Right kidney (tissue), 1 donor: ENCODE data around the gene MATK.

ENCODE experiments used
- DNase-seq: peaks from one replicate; pipeline ENCODE4 v3.0.0-alpha.2; 2016

Gene MATK

DNA sequence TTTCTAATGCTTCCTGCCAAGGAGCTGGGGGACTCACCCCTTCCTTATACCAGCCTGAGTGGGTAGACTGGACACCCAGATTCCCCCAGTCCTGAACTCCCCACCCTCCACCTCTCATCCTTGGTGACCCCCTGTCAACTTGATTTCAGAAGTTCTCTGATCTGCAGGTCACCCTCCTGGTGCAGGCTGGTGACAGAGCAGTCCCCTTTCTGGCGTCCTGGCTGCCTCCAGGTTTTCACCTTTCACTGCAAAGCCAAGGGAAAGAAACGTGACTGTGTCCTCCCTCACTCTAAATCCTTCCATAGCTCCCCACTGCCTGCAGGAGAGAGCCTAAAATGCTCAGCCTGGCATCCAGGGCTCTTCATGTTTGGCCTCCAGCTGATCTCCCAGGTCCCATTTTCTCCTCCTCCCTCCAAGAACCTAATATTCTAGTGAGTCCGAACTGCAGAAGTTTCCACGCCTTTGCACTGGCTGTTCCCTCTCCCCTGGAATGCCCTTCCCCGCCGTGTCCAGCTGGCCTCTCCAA, 4.1 kb upstream of the MATK start:
- DNase-seq = no peak

DNA sequence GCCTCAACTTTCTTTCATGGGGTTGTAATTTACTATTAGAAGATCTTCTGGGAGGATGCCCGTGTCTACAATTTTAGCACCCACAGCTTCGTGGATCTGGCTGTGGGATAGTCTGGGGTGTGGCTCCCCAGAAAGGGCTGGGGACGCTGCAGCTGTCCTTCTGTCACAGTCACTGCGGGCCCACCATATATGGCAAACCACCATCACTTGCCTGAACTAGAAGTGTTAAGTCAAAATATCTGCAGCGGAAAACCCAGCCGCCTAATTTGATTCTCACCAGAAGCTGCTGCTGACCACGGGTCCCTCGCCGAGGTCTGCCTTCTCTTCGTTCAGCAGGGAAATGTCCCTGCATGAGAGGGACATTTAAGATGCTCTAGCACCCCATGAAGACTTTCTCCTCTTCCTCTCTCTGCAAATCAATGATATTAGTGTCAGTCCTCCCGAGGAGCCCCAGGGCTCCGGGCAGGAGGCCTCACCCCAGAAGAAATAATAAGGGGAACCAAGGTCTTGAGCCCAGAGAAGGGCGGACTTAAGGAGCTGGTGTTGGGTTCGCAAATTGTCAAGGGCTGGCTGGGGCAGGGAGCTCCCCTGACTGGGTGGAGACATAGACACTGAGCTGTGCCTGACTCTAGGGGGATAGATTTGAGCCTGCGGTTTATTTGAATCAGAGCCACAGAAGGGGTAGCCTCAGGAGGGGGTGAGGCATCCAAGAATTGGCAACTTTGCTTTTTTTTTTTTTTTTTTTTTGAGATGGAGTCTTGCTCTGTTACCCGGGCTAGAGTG, 3.0 kb upstream of the MATK start:
- DNase-seq = no peak

DNA sequence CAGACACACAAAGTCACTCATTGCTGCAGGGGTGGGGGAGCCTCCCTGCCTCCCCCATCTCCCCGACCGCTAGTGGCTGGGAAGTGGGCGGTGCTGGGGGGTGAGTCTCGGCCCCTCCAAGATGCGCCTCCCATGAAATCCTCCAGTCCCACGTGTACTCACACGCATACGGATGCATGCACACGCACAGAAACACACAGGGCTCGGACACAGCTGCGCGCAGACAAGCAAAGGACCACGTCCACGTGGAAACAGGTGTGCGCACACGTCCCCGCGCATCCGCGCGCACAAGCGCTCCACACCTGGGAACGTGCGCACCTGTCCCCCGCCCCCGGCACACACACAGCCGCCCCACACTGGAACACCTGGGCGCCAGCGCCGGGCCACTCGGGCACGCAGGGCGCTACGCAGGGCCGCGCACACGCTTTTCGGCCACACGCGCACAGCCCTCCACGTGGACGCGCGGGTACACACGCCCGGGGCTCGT, 687 bp downstream of the MATK start:
- no peak for DNase-seq

DNA sequence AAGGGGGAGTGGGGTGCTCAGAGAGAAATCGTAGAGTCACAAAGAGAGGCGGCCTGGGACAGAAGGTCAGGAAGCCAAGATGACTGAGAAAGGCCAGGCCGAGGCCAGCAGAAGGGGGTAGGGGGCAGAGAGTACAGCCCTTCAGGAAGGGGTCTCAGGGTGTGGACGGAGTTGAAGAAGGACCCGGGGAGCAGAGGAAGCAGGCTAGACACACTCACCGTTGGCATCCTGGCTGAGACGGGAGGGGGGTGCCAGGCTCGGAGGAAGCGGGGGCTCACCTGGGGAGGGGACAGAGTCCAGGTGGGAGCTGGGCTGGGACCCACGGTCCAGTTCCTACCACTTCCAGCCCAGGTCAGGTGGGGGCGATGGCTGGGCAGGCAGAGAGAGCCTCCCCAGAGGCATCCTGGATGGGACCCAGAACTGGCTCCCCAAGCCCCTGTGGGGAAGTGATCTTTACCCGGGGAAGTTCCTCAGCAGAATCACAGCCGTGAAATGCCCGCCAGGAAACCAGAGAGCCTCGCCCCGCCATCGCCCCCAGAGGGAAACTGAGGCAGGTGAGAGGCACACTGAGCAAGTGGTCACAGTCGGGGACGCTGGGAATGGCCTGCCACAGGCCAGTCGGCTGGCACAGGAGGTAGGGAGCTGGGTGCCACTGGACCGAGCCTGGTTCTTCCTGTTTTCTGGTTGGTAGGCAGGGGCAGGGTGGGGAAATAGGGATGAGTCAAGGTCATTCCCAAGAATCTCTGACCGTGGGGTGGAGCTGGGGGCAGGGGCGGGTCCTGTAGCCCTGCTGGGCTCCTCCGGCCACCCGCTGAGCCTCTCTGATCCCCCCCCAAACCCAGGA, 1.4 kb downstream of the MATK start:
- DNase-seq = no peak

DNA sequence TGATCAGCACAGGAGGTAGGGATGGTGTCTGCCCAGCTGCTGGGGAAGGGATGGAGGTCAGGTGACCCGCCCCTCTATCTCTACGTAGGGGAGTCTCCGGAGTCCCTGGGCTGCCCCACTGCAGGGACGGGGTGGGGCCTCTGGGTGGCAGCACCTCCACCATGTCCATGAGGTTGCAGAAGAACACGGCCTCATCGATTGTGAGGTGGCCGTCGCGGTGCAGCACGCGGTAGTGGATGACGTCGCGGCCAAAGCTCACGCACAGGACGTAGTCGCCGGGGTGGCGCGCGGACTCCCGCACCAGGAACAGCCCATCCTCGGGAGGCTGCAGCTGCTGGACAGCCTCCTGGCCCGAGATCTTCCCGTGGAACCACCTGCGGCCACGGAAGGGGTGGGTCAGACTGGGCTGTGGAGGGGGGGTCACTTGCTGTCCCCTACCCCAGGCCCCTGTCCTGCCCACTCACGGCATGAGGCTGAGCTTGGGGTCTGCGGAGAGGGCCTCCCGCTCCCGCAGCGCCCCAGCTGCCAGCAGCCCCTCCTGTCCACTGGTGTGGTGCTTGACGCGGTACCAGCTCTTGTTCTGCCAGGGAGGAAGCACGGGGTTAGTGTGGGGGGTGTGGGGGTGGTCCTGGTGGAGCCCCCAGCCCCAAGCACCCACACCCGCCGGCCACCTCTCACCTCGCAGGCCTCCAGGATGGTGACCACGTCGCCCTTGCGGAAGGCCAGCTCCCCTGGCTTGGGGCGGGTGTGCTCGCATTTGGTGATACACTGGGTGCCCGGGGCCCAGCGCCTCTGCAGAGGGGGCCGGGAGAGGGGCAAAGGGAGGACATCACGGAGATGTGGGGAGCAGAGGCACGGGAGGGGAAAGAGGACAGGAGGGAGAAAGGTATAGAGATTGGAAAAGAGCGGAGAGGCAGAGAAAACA, 2.3 kb downstream of the MATK start:
- DNase-seq = no peak

DNA sequence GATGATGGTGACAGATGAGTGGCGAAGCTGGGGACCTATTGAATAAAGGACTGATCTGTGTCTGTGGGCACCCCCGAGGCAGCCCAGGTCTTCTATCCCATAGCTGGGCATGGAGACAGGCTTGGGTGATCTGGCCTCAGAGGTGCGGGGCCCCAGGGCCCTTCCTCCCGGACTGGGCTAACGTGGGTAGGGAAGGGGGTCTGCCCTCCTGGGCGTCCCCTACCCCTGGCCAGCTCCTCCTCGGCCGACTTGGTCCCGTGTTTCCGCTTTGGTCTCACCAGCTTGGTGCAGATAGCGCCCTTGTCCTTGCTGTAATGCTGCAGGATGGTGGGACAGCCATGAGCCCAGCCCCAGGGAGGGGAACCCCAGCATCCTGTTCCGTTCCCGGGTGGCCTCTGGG, 3.3 kb downstream of the MATK start:
- DNase-seq = no peak

DNA sequence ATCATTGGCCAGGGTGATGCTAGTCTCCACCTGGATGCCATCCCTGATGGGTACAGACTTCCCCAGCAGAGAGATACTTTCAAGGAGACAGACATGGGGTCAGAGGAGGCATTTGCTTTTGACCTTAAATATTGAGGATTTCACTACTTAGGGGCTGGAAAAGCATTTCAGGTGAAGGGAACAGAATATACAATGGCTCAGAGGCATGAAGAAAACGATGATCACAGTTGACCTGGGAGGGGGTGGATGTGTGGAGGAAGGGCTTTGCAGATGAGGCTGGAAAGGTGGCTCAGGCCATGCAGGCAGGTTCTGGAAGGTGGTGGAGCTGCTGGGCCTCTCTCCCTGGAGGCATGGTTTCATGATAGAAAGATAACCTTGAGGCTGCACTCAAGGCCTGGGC, 3.9 kb downstream of the MATK start:
- no peak for DNase-seq

DNA sequence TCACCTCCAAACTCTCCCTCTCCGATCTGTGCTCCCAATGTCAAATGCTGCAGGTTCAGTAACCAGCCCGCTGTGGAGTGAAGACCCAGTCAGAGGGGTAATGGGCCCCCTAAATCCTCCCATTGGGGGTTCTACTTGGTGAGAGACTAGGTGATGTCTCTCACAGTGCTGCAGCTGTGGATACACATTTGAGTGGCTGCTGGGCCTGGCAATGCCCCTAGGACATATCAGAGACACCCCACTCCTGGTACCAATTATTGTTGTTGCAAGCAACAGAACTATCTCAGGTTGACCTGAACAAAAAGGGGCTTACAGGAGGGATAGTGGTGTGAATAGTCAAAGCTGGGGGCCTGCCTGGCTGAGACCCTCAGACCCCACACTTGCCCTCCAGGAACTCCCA, 4.6 kb downstream of the MATK start:
- no peak for DNase-seq

DNA sequence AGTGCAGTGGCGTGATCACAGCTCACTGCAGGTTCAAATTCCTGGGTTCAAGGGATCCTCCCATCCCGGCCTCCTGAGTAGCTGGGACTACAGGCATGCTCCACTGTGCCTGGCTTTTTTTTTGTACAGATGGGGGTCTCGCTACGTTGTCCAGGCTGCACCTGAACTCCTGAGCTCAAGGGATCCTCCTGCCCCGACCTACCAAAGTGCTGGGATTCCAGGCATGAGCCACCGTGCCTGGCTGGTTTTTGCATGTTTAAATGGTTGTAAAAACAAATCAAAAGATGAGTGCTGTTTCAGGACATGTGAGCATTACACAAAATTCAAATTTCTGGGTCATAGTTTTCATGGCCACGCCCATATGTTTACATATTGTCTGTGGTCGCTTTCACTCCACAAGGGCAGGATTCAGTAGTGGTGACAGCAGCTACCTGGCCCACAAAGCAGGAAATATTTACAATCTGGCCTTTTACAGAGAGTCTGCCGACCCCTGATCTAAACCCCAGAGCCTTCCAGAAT, 5.3 kb downstream of the MATK start:
- DNase-seq = no peak

DNA sequence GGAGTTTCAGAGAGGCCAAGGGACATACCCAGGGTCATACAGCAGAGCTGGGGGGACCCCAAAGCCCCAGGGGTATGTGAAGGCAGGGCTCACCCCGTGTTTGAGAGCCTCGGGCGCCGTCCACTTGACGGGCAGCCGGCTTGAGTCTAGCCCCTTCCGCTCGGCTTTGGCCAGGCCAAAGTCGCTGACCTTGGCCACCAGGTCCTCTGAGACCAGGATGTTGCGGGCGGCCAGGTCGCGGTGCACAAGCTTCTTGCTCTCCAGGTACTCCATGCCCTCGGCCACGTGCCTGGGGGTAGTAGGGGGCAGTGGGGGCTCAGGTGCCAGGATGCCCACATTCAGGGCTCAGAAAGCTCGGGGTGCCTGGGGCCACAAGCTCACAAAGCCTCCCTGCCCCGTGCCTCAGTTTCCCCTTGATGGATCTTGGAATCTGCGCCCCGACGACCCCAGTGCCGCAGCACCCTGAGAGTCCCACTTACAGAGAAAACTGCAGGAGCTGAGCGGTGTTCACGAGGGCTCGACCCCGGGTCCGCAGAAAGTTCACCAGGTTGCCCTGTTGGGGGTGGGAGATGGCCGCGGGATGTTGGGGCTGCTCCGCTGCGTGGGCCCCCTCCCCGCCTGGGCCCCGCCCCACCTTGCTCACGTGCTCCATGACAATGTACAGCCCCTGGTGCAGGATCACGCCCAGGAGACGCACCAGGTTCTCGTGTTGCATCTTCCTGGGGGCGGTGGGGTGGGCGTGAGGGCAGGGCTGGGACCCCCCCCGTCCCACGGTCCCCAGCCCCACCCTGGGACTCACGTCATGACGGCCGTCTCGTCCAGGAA, 7.1 kb downstream of the MATK start:
- no peak for DNase-seq

DNA sequence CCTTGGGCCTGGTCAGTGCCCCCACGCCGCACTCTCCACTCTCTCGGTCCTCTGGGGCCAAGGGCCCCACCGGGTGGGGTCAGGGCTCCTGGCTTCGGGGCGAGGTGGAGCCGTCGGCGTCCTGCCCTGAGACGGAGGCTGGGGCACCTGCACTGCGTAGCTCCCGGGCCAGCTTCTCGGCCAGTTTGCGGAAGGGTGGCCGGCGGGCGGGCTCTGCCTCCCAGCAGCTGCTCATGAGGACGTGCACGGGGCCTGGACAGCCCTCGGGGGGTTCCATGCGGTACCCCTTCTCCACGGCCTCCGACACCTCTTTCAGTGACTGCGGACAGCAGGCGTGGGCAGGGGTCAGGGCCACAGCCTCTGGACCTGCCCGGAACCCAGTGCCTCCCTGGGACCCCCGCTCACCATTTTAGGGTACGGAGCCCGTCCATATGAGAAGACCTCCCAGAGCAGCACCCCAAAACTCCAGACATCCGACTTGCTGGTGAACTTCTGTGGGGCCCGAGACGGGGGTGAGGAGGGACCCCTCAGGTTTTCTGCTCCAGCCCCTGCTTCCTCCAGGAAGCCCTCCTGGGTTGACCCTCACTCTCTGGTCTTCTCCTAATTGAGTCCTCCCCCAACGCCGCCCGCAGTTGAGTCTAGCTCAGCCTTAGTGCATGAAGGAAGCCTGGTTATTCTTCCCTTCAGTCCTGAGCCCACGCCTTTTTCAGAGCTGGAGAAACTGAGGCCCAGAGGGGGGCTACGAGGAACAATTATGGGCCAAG, 7.9 kb downstream of the MATK start:
- no peak for DNase-seq

DNA sequence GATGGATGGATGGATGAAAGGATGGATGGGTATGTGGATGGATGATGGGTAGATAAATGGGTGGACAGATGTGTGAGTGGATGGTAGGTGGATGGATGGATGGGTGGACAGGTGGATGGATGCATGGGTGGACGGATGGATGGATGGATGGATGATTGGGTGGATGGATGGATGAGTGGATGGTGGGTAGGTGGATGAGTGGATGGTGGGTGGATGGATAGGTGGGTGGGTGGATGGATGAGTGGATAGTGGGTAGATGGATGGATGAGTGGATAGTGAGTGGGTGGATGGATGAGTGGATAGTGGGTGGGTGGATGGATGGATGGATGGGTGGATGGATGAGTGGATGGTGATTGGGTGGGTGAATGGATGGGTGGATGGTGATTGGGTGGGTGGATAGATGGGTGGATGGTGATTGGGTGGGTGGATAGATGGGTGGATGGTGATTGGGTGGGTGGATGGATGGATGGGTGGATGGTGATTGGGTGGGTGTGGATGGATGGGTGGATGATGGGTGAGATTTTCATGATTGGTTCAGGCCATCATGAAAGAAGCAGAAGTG, 9.6 kb downstream of the MATK start:
- no peak for DNase-seq

DNA sequence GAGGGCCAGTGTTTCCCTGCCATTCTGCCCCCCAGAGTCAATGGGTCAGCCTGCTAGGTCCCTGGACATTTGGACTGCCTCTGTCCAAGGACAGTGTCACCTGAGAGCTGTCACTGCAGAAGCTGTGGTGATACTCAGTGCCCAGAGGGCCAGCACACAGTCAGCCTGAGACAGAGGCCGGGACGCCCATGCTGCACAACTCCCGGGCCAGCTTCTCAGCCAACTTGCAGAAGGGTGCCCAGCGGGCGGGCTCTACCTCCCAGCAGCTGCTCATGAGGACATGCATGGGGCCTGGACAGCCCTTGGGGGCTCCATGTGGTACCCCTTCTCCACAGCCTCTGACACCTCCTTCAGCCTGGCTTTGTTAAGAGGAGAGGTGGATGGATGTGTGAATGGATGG, 10.3 kb downstream of the MATK start:
- DNase-seq = no peak

DNA sequence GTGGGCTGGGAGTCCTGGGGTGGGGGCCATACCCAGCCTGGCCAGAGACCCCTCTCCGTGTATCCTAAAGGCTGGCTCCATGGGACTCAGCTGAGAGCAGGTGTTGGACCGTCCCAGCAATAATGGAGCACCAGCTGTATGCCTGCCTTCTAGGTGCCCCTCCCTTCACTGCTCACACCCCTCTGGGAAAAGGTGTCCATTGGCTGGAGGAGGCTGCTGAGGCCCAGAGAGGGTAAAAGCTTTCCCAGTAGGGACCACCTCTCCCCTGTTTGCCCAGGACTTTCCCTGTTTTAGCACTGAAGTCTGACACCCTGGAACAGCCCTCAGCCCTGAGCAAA, 10.8 kb downstream of the MATK start:
- DNase-seq = no peak

DNA sequence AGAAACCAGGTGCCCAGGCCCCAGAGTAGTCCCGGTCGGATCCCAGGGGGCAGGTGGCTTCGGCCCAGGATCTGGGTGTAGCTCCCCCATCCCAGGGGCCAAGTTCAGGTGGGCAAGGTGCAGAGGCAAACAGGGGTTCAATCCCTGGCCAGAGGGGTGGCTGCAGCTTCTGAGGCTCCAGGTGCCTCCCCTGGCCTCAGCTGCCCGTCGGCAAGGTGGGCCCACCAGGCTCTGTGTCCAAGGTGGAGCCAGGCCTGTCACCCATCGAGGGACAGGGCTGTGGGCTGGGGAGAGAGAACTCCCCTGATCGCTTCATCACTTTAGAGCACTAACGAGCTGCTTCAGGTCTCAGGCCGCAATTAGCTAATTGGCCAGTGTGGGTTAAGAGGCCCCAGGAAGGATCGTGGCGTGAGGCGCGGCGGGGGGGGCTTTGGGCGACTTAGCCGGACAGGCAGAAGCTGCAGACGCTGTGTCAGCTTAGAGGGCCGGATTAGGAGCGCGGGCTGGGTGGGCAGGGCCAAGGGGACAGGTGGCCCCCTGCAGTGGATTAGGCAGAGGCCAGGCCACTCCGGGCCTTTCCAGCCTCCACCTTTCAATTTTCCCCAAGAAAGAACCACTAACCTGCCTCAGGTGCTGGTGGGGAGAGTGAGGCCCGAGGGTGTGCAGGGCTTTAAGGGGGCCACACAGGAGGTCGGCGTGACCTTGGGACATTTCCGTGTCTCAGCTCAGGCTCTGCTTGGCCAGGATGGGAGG, 11.4 kb downstream of the MATK start:
- no peak for DNase-seq

DNA sequence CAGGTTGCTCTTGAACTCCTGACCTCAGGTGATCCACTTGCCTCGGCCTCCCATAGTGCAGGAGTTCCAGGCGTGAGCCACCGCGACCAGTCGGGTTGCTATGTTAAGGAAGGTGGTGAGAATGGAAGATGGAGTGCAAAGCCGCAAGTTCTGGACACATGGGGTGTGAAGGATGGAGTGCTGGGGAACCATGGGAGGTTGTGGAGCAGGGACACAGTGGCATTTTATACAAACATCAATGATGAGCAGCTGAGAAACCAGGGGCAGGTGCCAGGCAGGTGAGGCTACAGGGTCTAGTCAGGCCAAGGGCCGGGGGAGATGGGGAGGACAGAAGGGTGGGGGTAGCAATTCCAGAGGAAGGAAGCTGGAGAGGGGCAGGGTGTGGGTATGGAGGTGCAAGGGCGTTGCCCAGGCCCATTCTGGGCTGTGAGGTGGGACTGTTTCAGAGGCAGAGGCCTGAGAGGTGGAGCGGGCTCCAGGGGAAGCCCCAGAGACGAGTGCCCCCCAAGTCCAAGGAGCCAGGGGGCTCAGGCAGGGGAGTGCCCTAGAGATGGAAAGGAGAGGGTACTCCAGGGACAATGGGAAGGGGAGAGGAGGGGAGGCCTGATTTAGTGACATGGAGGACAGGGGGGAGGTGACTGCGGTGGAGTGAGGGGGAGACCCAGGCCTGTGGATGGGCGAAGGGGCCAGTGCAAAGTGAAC, 12.2 kb downstream of the MATK start:
- no peak for DNase-seq

DNA sequence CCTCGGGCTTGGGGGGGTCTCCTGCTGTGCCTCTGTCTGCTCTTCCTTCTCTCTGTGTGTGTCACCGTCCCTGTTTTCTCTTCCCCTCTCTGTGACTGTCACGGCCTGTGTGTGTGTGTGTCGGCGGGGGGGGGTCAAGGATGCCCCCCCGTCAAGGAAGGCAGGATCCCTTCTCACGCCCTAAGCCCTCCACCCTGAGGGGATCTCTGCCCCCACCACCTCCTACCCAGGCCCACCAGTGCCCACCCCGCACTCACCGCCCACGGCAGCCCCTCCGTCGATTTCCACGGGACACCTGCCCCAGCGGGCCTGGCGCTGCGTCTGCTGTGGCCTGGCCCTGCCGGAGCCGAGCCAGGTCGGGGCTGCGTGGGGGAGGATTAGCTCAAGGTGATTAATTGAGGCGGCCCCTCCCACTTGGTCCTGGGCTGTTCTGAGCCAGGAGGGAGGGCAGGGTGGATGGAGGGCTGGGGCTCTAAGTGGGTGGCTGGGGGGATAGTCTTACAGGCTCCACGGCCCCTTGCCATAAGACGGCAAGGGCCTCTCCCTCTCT, 14.2 kb downstream of the MATK start, which contains the start of gene RAX2:
Gene RAX2, minus strand, starts transcription at position 323 of the 550 bp plus-strand sequence. CDS start 486 bp downstream, outside the sequence.
- no peak for DNase-seq
